HepG2 (cell line): Measurements from ENCODE around the gene UST. TPM values are rescaled to one million over a fixed set of nuclear protein-coding genes. Genes with fewer than 3 reads are reported as not detected.
A peak's percentile ranks its signal among the peaks of the same experiment; 100 is the strongest.

Source experiments
- ATAC-seq: fragments of 200-7000 bp; cut with Tn5 transposase; 3 replicates; pipeline ENCODE4 v1.9.1; 2020; ENCODE audit warnings: mild to moderate bottlenecking, moderate library complexity
- BruUV-seq: library from RNA; stranded (reverse); fragments of 400-500 nt; replicated peaks from 2 replicates; lab custom pipeline; 2021; lab: Mats Ljungman, UMichigan
- CTCF ChIA-PET: fragments of 300-600 bp; formaldehyde crosslinking; extraction: SDS; loops from one replicate; lab custom pipeline; 2021; ENCODE audit warnings: low total read pairs, inconsistent platforms, low intra/inter-chr PET ratio; lab: Yijun Ruan, JAX
- POLR2A ChIA-PET: fragments of 350-600 bp; sonication (Branson Sonifier 250); formaldehyde crosslinking; loops from one replicate; lab custom pipeline; 2020; ENCODE audit warnings: antibody characterized with exemption, inconsistent platforms; lab: Yijun Ruan, JAX
- DNase-seq: peaks from one replicate; pipeline ENCODE4 v3.0.0-alpha.2; 2015; ENCODE audit warnings: low spot score
- FAIRE-seq: peaks from 3 replicates; lab custom pipeline; 2011; peaks lifted over from hg19 to GRCh38; lab: Jason Lieb, UNC
- H2AFZ ChIP-seq: one replicate; pipeline ENCODE4 v1.6.1; 2011; ENCODE audit warnings: low read length, inconsistent platforms
- H3K27ac ChIP-seq: fragments of 300-600 bp; 3 replicates; pipeline ENCODE4 v1.8.0; 2011; ENCODE audit warnings: mixed run types, mild to moderate bottlenecking, mixed read lengths, low read length, inconsistent platforms; ENCODE audit not compliant: insufficient read depth; ENCODE audit errors: extremely low read length
- H3K27me3 ChIP-seq, 2 experiments: fragments of 200-600 bp in 1 of 2; 2 replicates in 1 of 2; 3 replicates in 1 of 2; pipeline versions ENCODE4 v1.6.0 to v1.8.0; 2011; ENCODE audit warnings: low read length in 2 of 2, mild to moderate bottlenecking in 2 of 2, moderate library complexity in 2 of 2, inconsistent platforms in 1 of 2; ENCODE audit not compliant: insufficient read depth in 2 of 2, control insufficient read depth in 1 of 2
- H3K36me3 ChIP-seq, 2 experiments: fragments of 200-600 bp in 1 of 2; replicated peaks in 1 of 2; 2 replicates in 1 of 2; 3 replicates in 1 of 2; pipeline versions ENCODE4 v1.5.1 to v1.8.0; 2011; ENCODE audit warnings: low read length in 2 of 2, inconsistent platforms in 1 of 2; ENCODE audit not compliant: insufficient read depth in 2 of 2, control insufficient read depth in 1 of 2
- H3K4me1 ChIP-seq: 2 replicates; pipeline ENCODE4 v1.5.1; 2012; ENCODE audit warnings: low read length, inconsistent platforms; ENCODE audit not compliant: insufficient read depth
- H3K4me2 ChIP-seq: 2 replicates; pipeline ENCODE4 v1.6.0; 2011; ENCODE audit warnings: low read depth, low read length, inconsistent platforms
- H3K4me3 ChIP-seq, 3 experiments: fragments of 200-600 bp in 1 of 3; sonication (generic), shearing (Covaris generic) in 1 of 3; replicated peaks in 1 of 3; 2 replicates each; pipeline ENCODE4 v1.5.1; 2011 to 2016; ENCODE audit warnings: low read length in 3 of 3, inconsistent platforms in 2 of 3, low read depth in 2 of 3, mild to moderate bottlenecking in 2 of 3, control low read depth in 1 of 3, mixed read lengths in 1 of 3; ENCODE audit not compliant: insufficient read depth in 1 of 3
- H3K79me2 ChIP-seq: one replicate; pipeline ENCODE4 v1.6.1; 2011; ENCODE audit warnings: low read length, inconsistent platforms; ENCODE audit not compliant: insufficient read depth
- H3K9ac ChIP-seq: 2 replicates; pipeline ENCODE4 v1.6.0; 2011; ENCODE audit warnings: mild to moderate bottlenecking, low read depth, low read length, inconsistent platforms; ENCODE audit not compliant: insufficient read depth
- H3K9me3 ChIP-seq: 2 replicates; pipeline ENCODE4 v1.5.1; 2012; ENCODE audit warnings: mild to moderate bottlenecking, low read length
- H4K20me1 ChIP-seq: 2 replicates; pipeline ENCODE4 v1.6.0; 2011; ENCODE audit warnings: inconsistent platforms, mild to moderate bottlenecking, low read length, moderate library complexity; ENCODE audit not compliant: insufficient read depth
- ELF3 ChIP-seq: IDR thresholded peaks from 2 replicates; pipeline ENCODE4 v1.6.1; 2016; ENCODE audit warnings: missing genetic modification reagents, missing compliant biosample characterization
- GABPB1 ChIP-seq: IDR thresholded peaks from 2 replicates; pipeline ENCODE4 v1.6.1; 2016; ENCODE audit warnings: mild to moderate bottlenecking, missing genetic modification reagents, moderate library complexity, missing compliant biosample characterization
- HIC2 ChIP-seq: sonication (generic); formaldehyde crosslinking; IDR thresholded peaks from 2 replicates; pipeline ENCODE4 v1.9.0; 2022; ENCODE audit warnings: low read depth, missing genetic modification reagents
- LBX2 ChIP-seq: sonication (generic); formaldehyde crosslinking; IDR thresholded peaks from 2 replicates; pipeline ENCODE4 v1.5.0; 2020; ENCODE audit warnings: missing genetic modification reagents, mild to moderate bottlenecking, borderline replicate concordance
- MEIS2 ChIP-seq: sonication (generic); formaldehyde crosslinking; IDR thresholded peaks from 2 replicates; pipeline ENCODE4 v1.9.0; 2021; ENCODE audit warnings: mild to moderate bottlenecking, missing genetic modification reagents
- RARG ChIP-seq: sonication (generic); formaldehyde crosslinking; IDR thresholded peaks from 2 replicates; pipeline ENCODE4 v1.4.0; 2020; ENCODE audit warnings: low read depth, mild to moderate bottlenecking, missing genetic modification reagents
- YEATS4 ChIP-seq: sonication (generic); formaldehyde crosslinking; IDR thresholded peaks from 2 replicates; pipeline ENCODE4 v1.4.0; 2020; ENCODE audit warnings: missing genetic modification reagents, borderline replicate concordance
- ZFY ChIP-seq: sonication (generic); formaldehyde crosslinking; IDR thresholded peaks from 2 replicates; pipeline ENCODE4 v1.4.0; 2020; ENCODE audit warnings: missing genetic modification reagents
- ZNF136 ChIP-seq: sonication (generic); formaldehyde crosslinking; IDR thresholded peaks from 2 replicates; pipeline ENCODE4 v1.8.1; 2022; ENCODE audit warnings: low read depth, mild to moderate bottlenecking, moderate library complexity, missing genetic modification reagents
- ZNF543 ChIP-seq: sonication (generic); formaldehyde crosslinking; IDR thresholded peaks from 2 replicates; pipeline ENCODE4 v1.4.0; 2020; ENCODE audit warnings: mild to moderate bottlenecking, missing genetic modification reagents
- ZNF616 ChIP-seq: sonication (generic); formaldehyde crosslinking; IDR thresholded peaks from 2 replicates; pipeline ENCODE4 v1.5.0; 2020; ENCODE audit warnings: low read depth, mild to moderate bottlenecking, missing genetic modification reagents
- ZNF660 ChIP-seq: sonication (generic); formaldehyde crosslinking; IDR thresholded peaks from 2 replicates; pipeline ENCODE4 v1.5.1; 2020; ENCODE audit warnings: mild to moderate bottlenecking, low read depth, missing genetic modification reagents, borderline replicate concordance
- ZNF766 ChIP-seq: sonication (generic); formaldehyde crosslinking; IDR thresholded peaks from 2 replicates; pipeline ENCODE4 v1.5.0; 2020; ENCODE audit warnings: missing genetic modification reagents, borderline replicate concordance
- ZSCAN31 ChIP-seq: sonication (generic); formaldehyde crosslinking; IDR thresholded peaks from 2 replicates; pipeline ENCODE4 v1.5.0; 2020; ENCODE audit warnings: low read depth, mild to moderate bottlenecking, missing genetic modification reagents
- WGBS: methylation state at CpG from one replicate; pipeline ENCODE4 v1.1.6; 2017; ENCODE audit warnings: low lambda C conversion rate; 5-methylcytosine and 5-hydroxymethylcytosine counted together
- in situ Hi-C: cut with HindIII; loops from 2 replicates; pipeline ENCODE4 v1.10.0; 2017; ENCODE audit warnings: low pct_unique_long_range_greater_than_20kb; ENCODE audit not compliant: extremely low pct_ligation_motif_present
- intact Hi-C: fragments of 100-400 bp; cut with micrococcal nuclease; formaldehyde crosslinking; loops from one replicate; pipeline ENCODE4 v1.10.0; 2022; ENCODE audit not compliant: unreplicated experiment
- polyA plus RNA-seq, 8 experiments: library from polyadenylated mRNA; depleted of rRNA in 3 of 8; stranded (reverse) in 7 of 8; unstranded in 1 of 8; fragments of >200 nt; fragmentation: Illumina TruSeq in 4 of 8; extraction: Trizol in 4 of 8; gene quantifications; 2 replicates each; pipeline versions ENCODE4 v1.2.1 to v1.2.3, GENCODE V29; 2011 to 2016; ENCODE audit warnings: low read depth in 4 of 8, missing spikeins in 1 of 8, mixed read lengths in 1 of 8; ENCODE audit not compliant: insufficient read depth in 1 of 8
- total RNA-seq, 5 experiments: library from RNA; depleted of rRNA; stranded (reverse); fragments of >200 nt; fragmentation: Illumina TruSeq; extraction: Trizol; gene quantifications; 2 replicates each; pipeline ENCODE4 v1.2.3, GENCODE V29; 2016; ENCODE audit warnings: low read depth in 1 of 5

UST gene
- total and polyA plus RNA-seq, 2 of the 13 experiments (the other 11 are each of a cell fraction or from before 2014, with no cell fraction given), result 0.27 TPM; not detected in 1

DNA sequence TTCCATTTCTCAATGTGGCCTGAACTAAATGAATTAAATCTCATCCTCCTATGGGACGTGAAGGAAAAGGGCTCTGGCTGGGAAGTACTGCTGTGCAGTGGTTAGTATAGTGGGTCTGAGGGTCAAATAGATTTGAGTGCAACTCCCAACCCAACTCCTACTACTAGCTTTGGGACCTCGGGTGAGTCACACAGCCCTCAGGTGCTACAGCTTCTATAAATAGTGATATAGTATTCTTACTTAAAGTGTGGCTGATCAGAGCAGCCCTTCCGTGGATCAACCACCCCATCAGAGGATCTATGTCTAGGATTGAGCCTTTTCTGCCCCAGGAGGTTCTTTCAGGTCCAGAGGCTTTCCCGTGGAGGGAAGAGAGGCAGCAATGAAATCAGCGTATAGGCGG lies 904 bp upstream of the UST start (continued):
- TF ChIP-seq ZSCAN31 (CRISPR knock-in tag) (no peak), HIC2 (CRISPR knock-in tag) (no peak), ZNF616 (no peak), LBX2 (CRISPR knock-in tag) (no peak), ZNF766 (CRISPR knock-in tag) (no peak), ZNF543 (CRISPR knock-in tag) (no peak)

- no peak for TF ChIP-seq ZNF660 (CRISPR knock-in tag)
- TF ChIP-seq YEATS4 (CRISPR knock-in tag), result peak; percentile 46; the same call in 1 of the 2 replicates
- no peak for TF ChIP-seq ZNF136 (CRISPR knock-in tag)
- 0 out of 2 replicates have a peak, but pooled peaks have one; percentile 1 for TF ChIP-seq GABPB1
- TF ChIP-seq RARG (CRISPR knock-in tag), result no peak
- no peak for TF ChIP-seq ELF3 (CRISPR knock-in tag)
- TF ChIP-seq MEIS2 (CRISPR knock-in tag), result 0 out of 2 replicates have a peak, but pooled peaks have one; percentile 13
- TF ChIP-seq ZFY (CRISPR knock-in tag), result 0 out of 2 replicates have a peak, but pooled peaks have one; percentile 37
- TF ChIP-seq, all 625 proteins: peak for 4
- no TSS peak for BruUV-seq
- peak; percentile 60 for ATAC-seq
- ChIA-PET CTCF (no interaction called here), POLR2A (no interaction called here)
- Histone ChIP-seq H3K9me3 (no peaks in the 10 kb centered on the region), H3K9ac (no peak overlapping the region), H3K79me2 (no peaks in the 10 kb centered on the region), H3K27ac (no peak overlapping the region), H3K27me3 (peaks cover 16 to 68% of the 10 kb centered on the region in 2 experiments), H3K4me2 (peak overlapping the region; percentile 78; the same call in 1 of the 2 replicates), H2AFZ (no peak overlapping the region), H3K4me3 (peak overlapping the region in 2 of 3 experiments; percentile 30 to 67; a peak in 3 of 6 replicates), H3K36me3 (no peaks in the 10 kb centered on the region), H4K20me1 (no peaks in the 10 kb centered on the region), H3K4me1 (no peaks in the 10 kb centered on the region)
- in situ Hi-C loops (loop anchor here (10.0 kb wide), 1 partner anchor 208 kb away; no protein-coding TSS in a partner anchor), intact Hi-C loops (loop anchor here (2.0 kb wide), 1 partner anchor 202 kb away; no protein-coding TSS in a partner anchor)
- no peak for DNase-seq
- no peak for FAIRE-seq
- 0% methylated on average over 5 of the region's 45 CpGs for WGBS
These were observed 278 bp downstream of the UST start for GRCh38 chr6:148747145-148747470.
